GM12878 (cell line): Measurements from ENCODE around the gene GPC3. TPM values are rescaled to one million over a fixed set of nuclear protein-coding genes. Genes with fewer than 3 reads are reported as not detected.

Experiments
- ATAC-seq: fragments of 200-7000 bp; cut with Tn5 transposase; 3 replicates; pipeline ENCODE4 v1.9.1; 2020; ENCODE audit warnings: mild to moderate bottlenecking, moderate library complexity
- BruUV-seq: library from RNA; stranded (reverse); fragments of 400-500 nt; replicated peaks from 2 replicates; lab custom pipeline; 2021; lab: Mats Ljungman, UMichigan
- CTCF ChIA-PET: fragments of 300-600 bp; sonication (Branson Sonifier 250); formaldehyde crosslinking; extraction: SDS; loops from one replicate; lab custom pipeline; 2021; ENCODE audit warnings: inconsistent platforms; lab: Yijun Ruan, JAX
- POLR2A ChIA-PET: fragments of 350-600 bp; formaldehyde crosslinking; extraction: SDS; loops from one replicate; lab custom pipeline; 2021; ENCODE audit warnings: inconsistent platforms; lab: Charles Lee
- RAD21 ChIA-PET: fragments of 300-600 bp; sonication (Branson Sonifier 250); formaldehyde crosslinking; loops from one replicate; lab custom pipeline; 2023; ENCODE audit warnings: antibody characterized with exemption; ENCODE audit not compliant: unreplicated experiment; lab: Charles Lee
- SMC1A ChIA-PET: fragments of 300-600 bp; sonication (Branson Sonifier 250); formaldehyde crosslinking; loops from one replicate; lab custom pipeline; 2023; ENCODE audit not compliant: unreplicated experiment, uncharacterized antibody; lab: Charles Lee
- DNase-seq: peaks from one replicate; pipeline ENCODE4 v3.0.0-alpha.2; 2011; ENCODE audit warnings: low read depth, low spot score
- FAIRE-seq: peaks from 3 replicates; lab custom pipeline; 2011; peaks lifted over from hg19 to GRCh38; lab: Jason Lieb, UNC
- H2AFZ ChIP-seq: 2 replicates; pipeline ENCODE4 v1.6.0; 2011; ENCODE audit warnings: low read depth, low read length, control low read depth; ENCODE audit not compliant: control insufficient read depth
- H3K27ac ChIP-seq: 2 replicates; pipeline ENCODE4 v1.5.1; 2011; ENCODE audit warnings: control low read depth; ENCODE audit not compliant: control insufficient read depth, insufficient read depth
- H3K27me3 ChIP-seq, 2 experiments: replicated peaks in 1 of 2; 2 replicates each; pipeline versions ENCODE4 v1.6.0 to v1.6.1; 2011; ENCODE audit warnings: low read length in 1 of 2; ENCODE audit not compliant: control insufficient read depth in 2 of 2, insufficient read depth in 2 of 2
- H3K36me3 ChIP-seq, 2 experiments: 2 replicates each; pipeline ENCODE4 v1.5.1; 2011; ENCODE audit warnings: low read length in 1 of 2; ENCODE audit not compliant: control insufficient read depth in 2 of 2, insufficient read depth in 2 of 2
- H3K4me1 ChIP-seq: 2 replicates; pipeline ENCODE4 v1.6.1; 2011; ENCODE audit warnings: mild to moderate bottlenecking, low read length, moderate library complexity, mixed read lengths; ENCODE audit not compliant: control insufficient read depth, insufficient read depth
- H3K4me2 ChIP-seq: 2 replicates; pipeline ENCODE4 v1.6.0; 2011; ENCODE audit warnings: control low read depth; ENCODE audit not compliant: control insufficient read depth, insufficient read depth
- H3K4me3 ChIP-seq: fragments of 200-600 bp; sonication (generic); 2 replicates; pipeline ENCODE4 v1.5.1; 2016
- H3K79me2 ChIP-seq: 2 replicates; pipeline ENCODE4 v1.6.0; 2011; ENCODE audit warnings: low read length; ENCODE audit not compliant: control insufficient read depth, insufficient read depth
- H3K9ac ChIP-seq: 2 replicates; pipeline ENCODE4 v1.8.0; 2011; ENCODE audit warnings: low read length, control low read depth, mixed read lengths; ENCODE audit not compliant: control insufficient read depth, insufficient read depth
- H3K9me3 ChIP-seq: replicated peaks from 3 replicates; pipeline ENCODE4 v1.5.1; 2011; ENCODE audit warnings: mild to moderate bottlenecking, low read length; ENCODE audit not compliant: control insufficient read depth, insufficient read depth
- H4K20me1 ChIP-seq: 2 replicates; pipeline ENCODE4 v1.6.0; 2011; ENCODE audit not compliant: control insufficient read depth, insufficient read depth
- ATF2 ChIP-seq: IDR thresholded peaks from 2 replicates; pipeline ENCODE4 v1.6.1; 2012; ENCODE audit warnings: low read length, inconsistent platforms
- BCL11A ChIP-seq: IDR thresholded peaks from 2 replicates; pipeline ENCODE4 v1.6.1; 2011; ENCODE audit warnings: low read depth, low read length
- KLF5 ChIP-seq: fragments of 450-650 bp; IDR thresholded peaks from 2 replicates; pipeline ENCODE4 v1.6.1; 2014; ENCODE audit warnings: mild to moderate bottlenecking; ENCODE audit not compliant: partially characterized antibody
- MTA2 ChIP-seq: fragments of 450-650 bp; IDR thresholded peaks from 2 replicates; pipeline ENCODE4 v1.6.1; 2016; ENCODE audit warnings: low read depth, mild to moderate bottlenecking, moderate library complexity
- MYB ChIP-seq: fragments of 150-350 bp; IDR thresholded peaks from 2 replicates; pipeline ENCODE4 v1.6.1; 2014; ENCODE audit warnings: mild to moderate bottlenecking, low read depth, low read length, borderline replicate concordance
- NRF1 ChIP-seq: conservative IDR thresholded peaks from 2 replicates; pipeline ENCODE4 v1.6.1; 2011; ENCODE audit warnings: mild to moderate bottlenecking, low read depth, low read length, improper control_type of control experiment
- PBX3 ChIP-seq: IDR thresholded peaks from 2 replicates; pipeline ENCODE4 v1.6.1; 2011; ENCODE audit warnings: mild to moderate bottlenecking, low read depth, low read length, moderate library complexity; ENCODE audit not compliant: insufficient replicate concordance
- RBBP5 ChIP-seq: fragments of 200-600 bp; sonication (generic); conservative IDR thresholded peaks from 2 replicates; pipeline ENCODE4 v1.6.1; 2016
- SMAD5 ChIP-seq: IDR thresholded peaks from 2 replicates; pipeline ENCODE4 v1.6.1; 2016; ENCODE audit warnings: antibody characterized with exemption, low read depth
- SMARCA5 ChIP-seq: fragments of 450-650 bp; IDR thresholded peaks from 2 replicates; pipeline ENCODE4 v1.6.1; 2017; ENCODE audit warnings: mild to moderate bottlenecking
- SMC3 ChIP-seq: IDR thresholded peaks from 2 replicates; pipeline ENCODE4 v1.6.1; 2011; ENCODE audit warnings: low read length, improper control_type of control experiment, borderline replicate concordance
- TAF1 ChIP-seq: IDR thresholded peaks from 2 replicates; pipeline ENCODE4 v1.6.1; 2011; ENCODE audit warnings: mild to moderate bottlenecking, low read depth, low read length, borderline replicate concordance
- ZBTB4 ChIP-seq: fragments of 450-650 bp; formaldehyde crosslinking; IDR thresholded peaks from 2 replicates; pipeline ENCODE4 v1.4.0; 2022; ENCODE audit warnings: mild to moderate bottlenecking, moderate library complexity
- ZNF217 ChIP-seq: fragments of 450-650 bp; IDR thresholded peaks from 2 replicates; pipeline ENCODE4 v1.6.1; 2017; ENCODE audit warnings: antibody characterized with exemption, mild to moderate bottlenecking
- ZZZ3 ChIP-seq: IDR thresholded peaks from 2 replicates; pipeline ENCODE4 v1.6.1; 2011; ENCODE audit warnings: low read depth; ENCODE audit not compliant: control insufficient read depth, insufficient read length
- WGBS: methylation state at CpG from one replicate; pipeline ENCODE4 v1.1.6; 2016; ENCODE audit warnings: low lambda C conversion rate; ENCODE audit not compliant: insufficient replicate concordance, insufficient coverage; ENCODE audit errors: missing lambda C conversion rate; 5-methylcytosine and 5-hydroxymethylcytosine counted together
- in situ Hi-C: fragments of 300-500 bp; cut with MboI; formaldehyde crosslinking; loops from 9 replicates; pipeline ENCODE4 v1.14.3; 2018; ENCODE audit warnings: mixed read lengths
- intact Hi-C: fragments of 100-400 bp; cut with micrococcal nuclease; formaldehyde crosslinking; loops from one replicate; pipeline ENCODE4 v1.14.2; 2022; ENCODE audit not compliant: unreplicated experiment
- polyA plus RNA-seq, 11 experiments: library from polyadenylated mRNA; depleted of rRNA in 4 of 11; unstranded in 6 of 11; stranded (reverse) in 5 of 11; fragments of >200 nt; fragmentation: Nextera tagmentation in 4 of 11; fragmentation: Illumina TruSeq in 1 of 11; extraction: Ambion mirVana in 4 of 11; extraction: Trizol in 1 of 11; gene quantifications; 1 replicate in 1 of 11; 2 replicates in 10 of 11; pipeline versions ENCODE4 v1.2.1 to v1.2.3, GENCODE V29; 2011 to 2016; ENCODE audit warnings: inconsistent platforms in 2 of 11, missing spikeins in 2 of 11, low read depth in 1 of 11
- total RNA-seq, 4 experiments: library from RNA; depleted of rRNA in 3 of 4; stranded (reverse); fragments of >200 nt in 3 of 4; fragmentation: Illumina TruSeq in 1 of 4; extraction: Trizol in 1 of 4; gene quantifications; 2 replicates each; pipeline versions ENCODE4 v1.2.1 to v1.2.3, GENCODE V29; 2013 to 2021
- TF ChIP-seq, protein P1 (sequence below): fragments of 450-650 bp; IDR thresholded peaks from 2 replicates; pipeline ENCODE4 v1.6.1; 2018; ENCODE audit warnings: borderline replicate concordance, mild to moderate bottlenecking; ENCODE audit not compliant: partially characterized antibody

Gene GPC3
- total and polyA plus RNA-seq, 10 of the 15 experiments (the other 5 are each of a cell fraction or from before 2014, with no cell fraction given), result 0.09 to 0.82 TPM; not detected in 8

DNA sequence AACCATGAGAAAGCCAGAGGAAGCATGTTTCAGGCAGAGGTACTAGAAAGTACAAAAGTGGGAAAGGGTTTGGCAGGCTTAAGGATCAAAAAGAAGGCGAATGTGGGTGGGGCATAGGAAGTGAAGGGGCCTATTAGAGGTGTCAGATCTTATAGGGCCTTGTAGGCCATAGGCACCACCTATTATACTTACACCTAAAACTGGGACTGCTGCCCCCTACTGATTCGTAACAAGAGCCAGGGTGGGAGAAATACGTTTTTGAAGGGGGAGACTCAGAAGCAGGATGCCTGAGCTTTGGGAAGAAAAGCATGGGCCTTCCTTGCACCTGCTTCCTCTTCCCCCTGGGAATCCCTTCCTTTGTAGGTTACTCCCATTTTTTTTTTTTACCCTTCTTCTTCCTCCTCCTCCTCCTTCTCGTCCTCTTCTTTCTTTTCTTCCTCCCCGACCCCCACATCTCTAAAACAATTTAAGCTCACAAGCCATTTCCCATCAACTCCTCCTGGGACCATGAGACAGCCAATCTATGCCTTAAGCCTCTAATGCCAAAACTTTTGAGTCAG, 40.7 kb upstream of the GPC3 start:
- no peaks in the 10 kb centered on the region for H3K9me3 ChIP-seq
- BruUV-seq, result no TSS peak
- FAIRE-seq (no peak), DNase-seq (no peak), ATAC-seq (peak; percentile 31; the same call in 1 of the 3 replicates)
- H3K9ac ChIP-seq, result no peak overlapping the region
- no peaks in the 10 kb centered on the region for H4K20me1 ChIP-seq
- H3K4me2 ChIP-seq, result no peak overlapping the region
- no peaks in the 10 kb centered on the region for H3K4me1 ChIP-seq
- H3K4me3 ChIP-seq, result no peak overlapping the region
- ChIA-PET SMC1A (interaction anchor here (1.4 to 2.0 kb wide), 2 partner anchors 232 to 234 kb away, joined by 6 to 11 read pairs; no protein-coding TSS in a partner anchor), RAD21 (interaction anchor here (1.9 kb wide), 1 partner anchor 234 kb away, joined by 13 read pairs; no protein-coding TSS in a partner anchor), POLR2A (interaction anchor here (0.6 kb wide), 1 partner anchor 370 kb away, joined by 3 read pairs; no protein-coding TSS in a partner anchor), CTCF (interaction anchor here (0.8 to 2.5 kb wide), 5 partner anchors 104 to 234 kb away, joined by 3 to 25 read pairs (median 4); no protein-coding TSS in a partner anchor)
- intact Hi-C loops (loop anchor here (1.0 kb wide), 1 partner anchor 234 kb away; no protein-coding TSS in a partner anchor), in situ Hi-C loops (no loop called here)
- H3K27ac ChIP-seq, result no peak overlapping the region
- H3K27me3 ChIP-seq, result no peaks in the 10 kb centered on the region; a peak in 1 of 4 replicates
- H3K36me3 ChIP-seq, result no peaks in the 10 kb centered on the region
- no peaks in the 10 kb centered on the region for H3K79me2 ChIP-seq
- WGBS, result 2% methylated on average over 5 of the region's 5 CpGs
- no peak overlapping the region for H2AFZ ChIP-seq
- no peak for TF ChIP-seq SMARCA5
- no peak for TF ChIP-seq TAF1
- TF ChIP-seq RBBP5, result no peak
- no peak for TF ChIP-seq NRF1
- TF ChIP-seq ZZZ3, result no peak
- TF ChIP-seq MYB, result no peak
- no peak for TF ChIP-seq BCL11A
- no peak for TF ChIP-seq SMC3
- no peak for TF ChIP-seq SMAD5
- TF ChIP-seq MTA2, result no peak
- TF ChIP-seq, protein P1, sequence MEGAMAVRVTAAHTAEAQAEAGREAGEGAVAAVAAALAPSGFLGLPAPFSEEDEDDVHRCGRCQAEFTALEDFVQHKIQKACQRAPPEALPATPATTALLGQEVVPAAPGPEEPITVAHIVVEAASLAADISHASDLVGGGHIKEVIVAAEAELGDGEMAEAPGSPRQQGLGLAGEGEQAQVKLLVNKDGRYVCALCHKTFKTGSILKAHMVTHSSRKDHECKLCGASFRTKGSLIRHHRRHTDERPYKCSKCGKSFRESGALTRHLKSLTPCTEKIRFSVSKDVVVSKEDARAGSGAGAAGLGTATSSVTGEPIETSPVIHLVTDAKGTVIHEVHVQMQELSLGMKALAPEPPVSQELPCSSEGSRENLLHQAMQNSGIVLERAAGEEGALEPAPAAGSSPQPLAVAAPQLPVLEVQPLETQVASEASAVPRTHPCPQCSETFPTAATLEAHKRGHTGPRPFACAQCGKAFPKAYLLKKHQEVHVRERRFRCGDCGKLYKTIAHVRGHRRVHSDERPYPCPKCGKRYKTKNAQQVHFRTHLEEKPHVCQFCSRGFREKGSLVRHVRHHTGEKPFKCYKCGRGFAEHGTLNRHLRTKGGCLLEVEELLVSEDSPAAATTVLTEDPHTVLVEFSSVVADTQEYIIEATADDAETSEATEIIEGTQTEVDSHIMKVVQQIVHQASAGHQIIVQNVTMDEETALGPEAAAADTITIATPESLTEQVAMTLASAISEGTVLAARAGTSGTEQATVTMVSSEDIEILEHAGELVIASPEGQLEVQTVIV, result no peak
- TF ChIP-seq ZBTB4 (CRISPR knock-in tag), result no peak
- TF ChIP-seq KLF5, result no peak
- TF ChIP-seq ZNF217, result no peak
- no peak for TF ChIP-seq PBX3
- no peak for TF ChIP-seq ATF2
